ENCODE data around the gene SERPINC1. TPM values are rescaled to one million over a fixed set of nuclear protein-coding genes. Genes with fewer than 3 reads are reported as not detected.

SERPINC1 gene
- total and polyA plus RNA-seq, 9 of the 15 experiments (the other 6 are each of a cell fraction or from before 2014, with no cell fraction given) = 0.07 to 1.2 (median 0.50) TPM

DNA sequence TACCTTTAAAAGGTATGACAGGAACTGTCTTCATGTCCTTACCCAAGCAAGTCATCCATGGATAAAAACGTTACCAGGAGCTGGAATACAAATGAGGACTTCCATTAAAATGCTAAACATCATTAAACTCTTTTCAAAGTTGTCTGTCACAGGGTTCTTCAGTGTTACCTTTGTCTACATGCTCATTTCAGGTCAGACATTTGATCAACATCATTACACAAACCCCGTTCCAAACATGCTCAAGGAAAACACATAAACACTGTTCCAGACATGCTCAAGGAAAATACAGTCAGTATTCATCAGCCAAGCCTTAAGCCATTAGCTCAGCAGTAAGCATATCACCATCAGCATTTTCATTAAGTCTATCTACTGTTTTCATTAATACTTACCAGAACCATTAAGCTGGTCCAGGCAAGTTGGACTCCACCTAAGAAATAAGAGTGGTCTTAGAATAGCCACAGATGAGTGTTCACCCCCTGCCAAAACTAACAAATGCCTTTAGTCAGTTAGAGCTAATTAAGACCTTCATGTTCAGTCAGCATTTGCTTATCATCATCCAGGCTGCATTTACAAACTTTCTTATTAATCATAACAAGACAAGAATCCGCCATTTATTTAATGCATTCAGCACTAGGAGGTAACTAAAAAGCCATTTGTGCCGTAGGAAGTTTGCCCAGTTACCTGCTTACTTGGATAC lies 51.5 kb downstream of the SERPINC1 start (continued):
- TF ChIP-seq, protein P1, sequence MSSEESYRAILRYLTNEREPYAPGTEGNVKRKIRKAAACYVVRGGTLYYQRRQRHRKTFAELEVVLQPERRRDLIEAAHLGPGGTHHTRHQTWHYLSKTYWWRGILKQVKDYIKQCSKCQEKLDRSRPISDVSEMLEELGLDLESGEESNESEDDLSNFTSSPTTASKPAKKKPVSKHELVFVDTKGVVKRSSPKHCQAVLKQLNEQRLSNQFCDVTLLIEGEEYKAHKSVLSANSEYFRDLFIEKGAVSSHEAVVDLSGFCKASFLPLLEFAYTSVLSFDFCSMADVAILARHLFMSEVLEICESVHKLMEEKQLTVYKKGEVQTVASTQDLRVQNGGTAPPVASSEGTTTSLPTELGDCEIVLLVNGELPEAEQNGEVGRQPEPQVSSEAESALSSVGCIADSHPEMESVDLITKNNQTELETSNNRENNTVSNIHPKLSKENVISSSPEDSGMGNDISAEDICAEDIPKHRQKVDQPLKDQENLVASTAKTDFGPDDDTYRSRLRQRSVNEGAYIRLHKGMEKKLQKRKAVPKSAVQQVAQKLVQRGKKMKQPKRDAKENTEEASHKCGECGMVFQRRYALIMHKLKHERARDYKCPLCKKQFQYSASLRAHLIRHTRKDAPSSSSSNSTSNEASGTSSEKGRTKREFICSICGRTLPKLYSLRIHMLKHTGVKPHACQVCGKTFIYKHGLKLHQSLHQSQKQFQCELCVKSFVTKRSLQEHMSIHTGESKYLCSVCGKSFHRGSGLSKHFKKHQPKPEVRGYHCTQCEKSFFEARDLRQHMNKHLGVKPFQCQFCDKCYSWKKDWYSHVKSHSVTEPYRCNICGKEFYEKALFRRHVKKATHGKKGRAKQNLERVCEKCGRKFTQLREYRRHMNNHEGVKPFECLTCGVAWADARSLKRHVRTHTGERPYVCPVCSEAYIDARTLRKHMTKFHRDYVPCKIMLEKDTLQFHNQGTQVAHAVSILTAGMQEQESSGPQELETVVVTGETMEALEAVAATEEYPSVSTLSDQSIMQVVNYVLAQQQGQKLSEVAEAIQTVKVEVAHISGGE (CRISPR knock-in tag; IDR thresholded peaks at IDR 0.05) = no peak
- TF ChIP-seq, protein P2, sequence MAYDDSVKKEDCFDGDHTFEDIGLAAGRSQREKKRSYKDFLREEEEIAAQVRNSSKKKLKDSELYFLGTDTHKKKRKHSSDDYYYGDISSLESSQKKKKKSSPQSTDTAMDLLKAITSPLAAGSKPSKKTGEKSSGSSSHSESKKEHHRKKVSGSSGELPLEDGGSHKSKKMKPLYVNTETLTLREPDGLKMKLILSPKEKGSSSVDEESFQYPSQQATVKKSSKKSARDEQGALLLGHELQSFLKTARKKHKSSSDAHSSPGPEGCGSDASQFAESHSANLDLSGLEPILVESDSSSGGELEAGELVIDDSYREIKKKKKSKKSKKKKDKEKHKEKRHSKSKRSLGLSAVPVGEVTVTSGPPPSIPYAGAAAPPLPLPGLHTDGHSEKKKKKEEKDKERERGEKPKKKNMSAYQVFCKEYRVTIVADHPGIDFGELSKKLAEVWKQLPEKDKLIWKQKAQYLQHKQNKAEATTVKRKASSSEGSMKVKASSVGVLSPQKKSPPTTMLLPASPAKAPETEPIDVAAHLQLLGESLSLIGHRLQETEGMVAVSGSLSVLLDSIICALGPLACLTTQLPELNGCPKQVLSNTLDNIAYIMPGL (CRISPR knock-in tag; IDR thresholded peaks at IDR 0.05) = 0 out of 2 replicates have a peak, but pooled peaks have one; percentile 20
- TF ChIP-seq EP300 (IDR thresholded peaks at IDR 0.05; ENCODE audit: low read length) = no peak

Data from K562 (cell line).